Renal cortex interstitium (tissue), 11 donors: Measurements from ENCODE around the gene GRM7. TPM values are rescaled to one million over a fixed set of nuclear protein-coding genes. Genes with fewer than 3 reads are reported as not detected.
"Not testable (repeated sequence)": the region's sequence is repeated elsewhere in the genome, so short reads cannot be mapped to it uniquely, and the experiment has no call there.

Experiments
- DNase-seq, 11 donors: peaks; one replicate each; pipeline ENCODE4 v3.0.0-alpha.2; 2013; ENCODE audit warnings: low read depth in 9 of 11, low spot score in 4 of 11; ENCODE audit errors: extremely low read depth in 1 of 11
- polyA plus RNA-seq, 3 donors: library from polyadenylated mRNA; unstranded; fragments of 120-200 nt; gene quantifications; one replicate each; pipeline ENCODE4 v1.2.1, GENCODE V29; 2013; ENCODE audit not compliant: insufficient read length in 3 of 3

Gene GRM7
- polyA plus RNA-seq, 3 donors: 1.4 to 2.3 (median 2.0) TPM

DNA sequence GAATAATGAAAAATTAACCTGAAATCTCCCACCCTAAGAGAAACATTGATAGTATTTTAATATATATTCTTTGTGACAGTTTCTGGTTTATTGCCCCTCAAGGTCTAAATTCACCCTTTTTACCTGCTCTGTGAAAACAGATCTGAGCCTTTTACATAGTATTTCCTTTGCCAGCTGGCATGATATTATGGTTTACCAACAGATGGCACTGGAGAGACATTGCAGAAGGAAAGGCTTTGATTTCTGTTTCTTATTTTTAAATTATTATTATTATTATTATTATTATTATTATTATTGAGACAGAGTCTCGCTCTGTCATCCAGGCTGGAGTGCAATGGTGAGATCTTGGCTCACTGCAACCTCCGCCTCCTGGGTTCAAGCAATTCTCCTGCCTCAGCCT, 74.5 kb downstream of the GRM7 start:
- not testable (repeated sequence) for DNase-seq

DNA sequence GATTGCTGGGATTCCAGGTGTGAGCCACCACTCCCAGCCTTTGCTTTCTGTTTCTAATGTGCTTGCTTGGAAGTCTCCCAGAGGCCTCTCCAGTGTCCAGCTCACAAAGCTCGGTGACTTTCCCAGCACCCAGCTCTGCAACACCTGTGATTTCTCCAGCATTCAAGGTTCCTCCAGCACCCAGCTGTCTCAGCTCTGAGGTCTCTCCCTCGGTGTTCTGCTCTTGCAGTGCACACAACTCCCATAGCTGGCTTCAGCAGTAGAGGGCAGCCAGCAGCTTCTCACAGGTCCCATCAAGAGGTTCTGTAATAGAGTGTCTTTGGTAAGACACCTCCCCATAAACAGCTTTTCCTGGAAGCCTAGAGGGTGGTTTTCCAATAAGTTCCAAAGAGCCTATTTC, 75.1 kb downstream of the GRM7 start:
- no peak for DNase-seq

DNA sequence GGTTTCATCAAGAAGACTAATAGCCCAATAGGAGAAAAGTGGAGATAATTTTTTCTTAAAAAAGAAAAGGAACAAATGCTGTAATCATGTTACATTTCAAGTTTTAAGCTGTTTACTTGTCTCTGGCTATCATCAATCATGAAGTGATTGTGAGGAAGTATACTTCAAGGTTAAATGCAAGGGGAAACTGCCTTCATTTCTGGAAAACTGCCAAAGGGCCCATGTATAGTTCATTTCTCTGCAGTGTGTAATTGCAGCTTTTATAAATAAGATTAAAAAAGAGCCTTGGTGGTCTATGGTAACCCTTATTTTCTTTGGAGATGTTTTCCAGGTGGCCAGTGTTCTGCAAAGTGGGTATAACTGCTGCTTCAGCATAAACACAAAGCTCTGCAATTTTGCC, 101.9 kb downstream of the GRM7 start:
- DNase-seq: peak in 10 of 11 donors; percentile 18 to 49 (median 25)

DNA sequence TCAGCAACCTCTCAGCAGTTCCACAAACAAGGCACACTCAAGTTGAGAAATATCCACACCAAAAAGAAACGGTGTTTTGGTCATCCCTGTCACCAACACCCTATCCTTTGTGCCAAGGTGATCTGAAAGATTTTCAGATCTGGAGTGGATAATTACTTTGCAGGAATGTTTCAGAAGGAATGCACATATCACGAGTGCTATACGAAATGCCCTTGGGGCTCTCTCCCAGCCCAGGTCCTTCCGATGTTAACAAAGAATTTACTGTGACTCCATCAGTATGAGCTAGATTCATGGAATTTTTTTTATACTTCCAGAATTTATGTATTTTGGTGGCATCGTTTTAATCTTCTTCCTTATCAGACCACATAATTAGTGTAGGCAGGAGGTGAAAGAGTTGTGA, 105.0 kb downstream of the GRM7 start:
- peak in 1 of 11 donors; percentile 17 for DNase-seq

DNA sequence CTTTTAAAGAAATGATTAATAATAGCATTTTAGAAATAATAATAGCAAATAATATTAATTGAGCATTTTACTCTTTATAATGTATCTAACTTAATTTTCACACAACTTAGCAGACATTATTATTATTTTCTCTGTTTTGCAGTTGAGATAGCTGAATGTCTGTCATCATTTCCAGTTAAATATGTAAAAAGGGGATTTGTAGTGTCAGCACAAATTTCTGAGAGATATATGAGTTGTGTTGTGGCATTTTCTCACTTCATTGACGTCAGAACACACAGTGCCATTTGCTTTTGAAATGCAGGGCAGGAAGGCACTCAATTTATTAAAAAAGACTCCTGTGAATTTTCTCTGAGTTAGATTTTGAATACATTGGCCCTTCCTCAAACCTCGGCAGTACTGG, 111.0 kb downstream of the GRM7 start:
- no peak for DNase-seq

DNA sequence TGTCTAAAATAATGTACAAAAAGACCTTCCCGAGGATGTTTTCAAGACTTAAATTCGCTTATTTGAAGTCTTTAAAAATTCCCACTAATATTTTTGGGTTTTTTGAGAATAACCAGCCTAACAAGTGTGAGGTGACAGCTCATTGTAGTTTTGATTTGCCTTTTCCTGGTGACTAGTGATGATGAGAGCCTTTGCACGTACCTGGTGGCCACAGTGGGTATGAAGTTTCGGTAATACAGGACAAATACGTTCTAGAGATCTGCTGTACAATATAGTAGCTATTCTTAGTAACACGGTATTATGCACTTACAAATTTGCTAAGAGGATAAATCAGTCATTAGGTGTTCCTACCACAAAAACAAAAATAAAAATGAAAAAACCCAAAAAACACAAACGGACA, 124.9 kb downstream of the GRM7 start:
- no peak for DNase-seq

DNA sequence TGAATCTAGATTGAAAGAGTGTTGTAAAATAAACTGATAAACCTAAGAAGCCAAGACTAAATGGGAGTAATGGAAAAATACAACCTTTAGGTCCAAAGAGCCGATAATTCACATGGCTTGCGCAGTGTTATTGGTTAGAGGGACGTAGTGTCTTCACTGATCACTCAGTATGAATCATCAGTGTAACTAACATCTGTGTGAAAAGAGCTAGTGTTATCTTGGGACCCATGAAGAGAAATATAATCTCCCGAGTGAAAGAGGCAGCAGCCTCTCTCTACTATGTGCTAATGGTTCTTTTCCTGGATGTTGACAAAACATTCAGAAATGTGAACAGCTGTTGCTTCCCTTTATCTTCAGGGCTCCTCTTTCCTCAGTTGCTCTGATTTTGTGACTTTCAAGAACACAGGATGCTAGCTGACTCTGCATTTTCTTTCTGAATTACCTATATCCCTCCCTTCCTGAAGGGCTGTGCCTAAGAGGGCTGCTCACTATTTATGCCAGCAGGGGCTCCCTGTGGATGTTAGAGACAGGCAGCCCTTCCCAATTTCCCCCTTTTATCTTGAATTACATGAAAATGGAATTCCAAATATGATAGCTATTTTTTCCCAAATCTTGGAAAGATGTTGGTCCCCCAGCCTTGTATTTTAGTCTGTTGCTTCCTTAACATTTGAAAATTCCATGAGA, 128.8 kb downstream of the GRM7 start:
- DNase-seq: no peak

DNA sequence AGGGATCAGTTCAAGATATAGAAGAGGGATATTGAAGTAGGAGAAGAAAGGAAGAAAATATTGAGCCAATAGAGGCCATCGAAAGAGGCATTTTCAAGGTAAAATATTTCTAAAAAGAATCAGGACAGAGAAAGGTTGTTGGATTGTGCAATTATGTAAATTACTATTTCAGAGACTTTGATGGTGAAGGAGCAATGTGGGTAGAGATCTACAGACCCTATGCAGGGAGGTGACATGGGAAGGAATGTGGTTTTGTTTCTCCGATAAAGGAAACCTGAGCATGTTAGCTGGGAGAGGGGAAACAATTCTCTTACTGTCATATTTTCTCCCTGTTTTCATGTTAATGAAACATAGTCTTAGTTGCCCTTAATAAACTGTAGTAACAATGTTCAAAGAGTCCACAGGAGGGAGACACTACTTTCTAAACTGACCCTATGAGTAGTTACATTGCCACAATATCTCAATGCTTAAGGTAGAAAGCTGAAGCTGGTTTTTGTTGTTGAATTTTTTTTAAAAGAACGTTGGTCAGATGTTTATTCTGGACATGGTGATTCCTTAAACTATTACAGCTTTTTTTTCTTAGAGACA, 133.3 kb downstream of the GRM7 start:
- DNase-seq: peak in 2 of 11 donors; percentile 3 to 18

DNA sequence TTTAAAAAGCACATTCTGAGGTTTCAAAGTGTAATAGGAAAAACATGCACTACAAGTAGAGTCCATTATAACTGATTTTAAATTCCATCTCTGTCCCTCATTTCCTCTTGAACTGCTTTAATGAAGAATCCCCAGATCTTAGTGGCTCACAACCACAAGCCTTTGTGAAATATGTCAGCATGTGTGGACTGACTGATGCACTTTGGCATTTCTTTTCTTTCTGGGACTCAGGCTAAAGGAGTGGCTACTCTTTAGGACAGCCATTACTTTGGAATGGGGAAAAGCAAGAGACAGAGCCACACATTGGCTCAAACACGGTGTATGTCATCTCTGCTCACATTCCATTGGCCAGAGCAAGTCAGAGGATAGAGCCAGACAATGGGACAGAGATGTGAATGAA, 139.6 kb downstream of the GRM7 start:
- no peak for DNase-seq

DNA sequence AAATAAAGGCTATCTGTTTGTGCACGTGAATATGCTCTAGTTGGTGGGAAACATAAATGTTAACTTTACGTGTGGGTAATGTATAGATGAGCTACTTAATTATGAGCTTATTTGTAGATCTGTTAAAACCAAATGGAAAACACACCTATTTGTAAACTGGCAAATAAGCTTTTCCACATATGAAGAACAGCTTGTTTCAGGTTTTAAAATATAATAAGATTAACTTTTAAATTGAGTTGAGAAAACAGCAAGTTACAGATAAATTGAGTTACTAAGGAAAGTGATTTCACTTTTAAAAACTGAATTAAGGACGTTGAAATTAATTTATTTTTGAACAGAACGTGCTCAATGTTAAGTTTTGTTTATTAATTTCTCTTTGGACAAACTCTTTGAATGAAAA, 140.5 kb downstream of the GRM7 start:
- no peak for DNase-seq

DNA sequence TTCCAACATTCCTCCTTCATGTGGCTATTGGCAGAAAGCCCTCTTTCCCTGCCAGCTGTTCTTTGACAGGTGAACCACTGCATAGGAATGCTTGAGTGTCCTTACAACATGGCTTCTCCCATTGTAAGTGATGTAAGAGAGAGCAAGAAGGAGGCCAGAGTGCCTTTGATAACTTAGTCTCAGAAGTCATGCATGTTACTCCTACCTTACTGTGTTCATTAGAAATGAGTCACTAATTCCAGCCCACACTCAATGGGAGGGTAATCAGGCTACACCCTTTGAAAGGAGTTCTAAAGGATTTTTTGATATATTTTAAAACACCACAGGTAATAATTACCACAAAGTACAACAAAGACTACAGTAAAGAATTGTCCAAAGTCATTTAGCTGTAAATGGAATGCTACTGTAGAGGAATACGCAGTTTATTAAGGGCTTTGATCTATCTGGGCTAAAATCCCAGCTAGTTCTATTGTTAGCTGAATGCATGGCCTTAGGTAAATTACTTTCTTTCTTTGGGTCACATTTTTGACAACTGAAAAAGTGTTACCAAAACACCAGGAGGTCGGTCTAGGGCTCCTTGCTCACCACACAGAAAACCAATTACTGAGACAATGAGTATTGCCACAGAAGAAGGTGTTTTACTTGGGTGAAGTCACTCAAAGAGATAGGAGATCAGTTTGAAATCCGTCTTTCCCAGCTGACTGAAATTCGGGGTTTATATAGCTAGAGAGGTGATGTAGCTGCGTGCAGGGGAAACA, 154.9 kb downstream of the GRM7 start:
- no peak for DNase-seq

DNA sequence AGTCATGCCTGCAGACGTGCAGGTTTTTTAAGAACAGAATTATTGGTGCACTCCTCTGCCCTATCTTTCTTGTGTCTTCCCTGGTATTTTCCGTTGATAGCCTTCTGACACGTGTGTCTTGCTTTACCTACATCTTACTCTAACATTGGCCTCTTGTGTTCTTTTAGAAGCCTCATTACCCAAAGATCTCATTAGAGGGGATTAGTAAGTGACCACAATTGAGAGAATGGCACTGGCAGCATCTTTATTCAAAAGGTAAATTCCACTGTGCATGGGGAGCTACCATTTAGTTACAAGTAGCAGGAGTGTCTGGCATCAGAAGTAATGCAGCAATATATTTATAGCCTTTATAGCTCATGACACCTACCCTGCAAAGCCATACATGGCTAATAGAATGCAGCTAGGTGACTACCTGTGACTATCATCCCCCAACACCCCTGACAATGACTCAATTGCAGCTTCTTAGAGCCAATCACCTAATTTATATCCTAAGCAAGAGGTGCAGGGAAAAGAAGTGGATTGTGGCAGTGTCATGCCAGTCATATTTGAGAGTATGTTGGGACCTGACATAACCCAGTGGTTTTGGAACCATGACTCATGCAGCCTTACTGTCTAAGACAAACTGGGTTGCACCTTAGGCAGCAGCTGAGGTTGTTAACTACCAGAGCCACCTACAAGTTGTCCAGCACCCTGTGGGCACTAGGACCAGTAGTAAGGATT, 164.8 kb downstream of the GRM7 start:
- no peak for DNase-seq

DNA sequence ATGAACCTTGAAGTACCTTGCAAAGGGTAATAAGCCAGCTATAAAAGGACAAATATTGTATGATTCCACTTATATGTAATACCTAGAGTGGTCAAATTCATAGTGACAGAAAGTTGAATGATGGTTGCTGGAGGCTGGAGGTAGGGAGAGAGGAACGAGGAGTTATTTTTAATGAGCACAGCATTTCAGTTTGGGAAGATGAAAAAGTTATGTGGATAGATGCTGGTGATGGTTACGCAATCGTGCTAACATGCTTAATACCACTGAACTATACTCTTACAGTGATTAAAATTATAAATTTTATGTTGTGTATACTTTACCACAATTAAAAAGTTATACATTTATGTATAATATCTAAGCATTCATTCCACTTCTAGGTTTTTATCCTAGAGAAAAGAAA, 168.6 kb downstream of the GRM7 start:
- no peak for DNase-seq

DNA sequence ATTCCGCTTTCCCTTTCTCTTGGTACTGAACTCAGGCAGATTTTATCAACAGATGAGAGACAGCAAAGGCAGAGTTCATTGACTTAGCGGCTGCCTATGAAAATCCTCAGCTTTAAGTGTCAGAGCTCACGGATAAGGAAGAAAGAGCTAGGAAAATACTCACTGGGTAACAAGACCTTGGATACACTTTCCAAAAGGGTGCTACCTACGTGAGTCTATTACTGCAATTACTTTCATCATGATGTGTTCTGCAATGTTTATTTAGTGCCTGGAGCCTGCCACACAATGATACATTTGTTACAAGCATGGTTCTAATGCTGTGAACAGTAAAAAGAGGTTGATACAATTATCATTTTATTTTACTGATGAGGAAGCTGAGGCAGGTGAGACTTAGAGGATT, 177.5 kb downstream of the GRM7 start:
- no peak for DNase-seq

DNA sequence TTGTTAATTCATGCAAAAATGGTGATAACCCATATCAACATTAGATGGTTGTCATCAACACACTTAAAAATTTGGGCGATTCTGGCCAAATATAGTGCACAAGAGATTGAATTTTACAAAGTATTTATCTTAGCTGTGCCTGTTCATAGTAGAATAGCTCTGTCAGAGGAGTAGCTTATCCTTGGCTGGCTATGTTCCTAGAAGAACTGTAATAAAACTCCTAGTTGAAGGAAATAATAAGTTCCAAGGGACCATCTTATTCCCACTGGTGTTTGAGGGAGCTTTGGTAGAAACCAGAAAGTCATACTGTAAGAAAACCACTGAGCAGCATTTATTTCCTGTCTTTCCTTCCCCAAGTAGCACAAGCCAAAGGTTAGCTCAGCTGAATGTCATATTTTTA, 201.8 kb downstream of the GRM7 start:
- DNase-seq: no peak

DNA sequence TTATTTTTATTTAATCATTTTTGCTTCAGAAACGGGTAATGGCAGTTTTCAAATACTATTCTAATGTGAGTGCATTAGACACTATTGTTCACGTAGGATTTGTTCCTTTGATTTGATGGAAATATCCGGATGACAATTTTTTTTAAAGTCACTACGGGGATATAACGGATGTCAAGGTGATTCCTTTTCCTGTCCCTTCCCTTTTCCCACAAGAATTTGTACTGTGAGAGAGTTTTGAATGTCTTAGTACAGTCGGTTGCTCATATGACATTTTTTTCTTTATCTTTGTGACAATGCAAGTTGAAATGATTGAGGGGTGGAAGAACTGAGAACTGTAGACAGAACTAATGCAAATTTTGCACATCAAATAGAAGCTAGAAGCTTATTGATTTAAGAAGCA, 209.5 kb downstream of the GRM7 start:
- DNase-seq: no peak

DNA sequence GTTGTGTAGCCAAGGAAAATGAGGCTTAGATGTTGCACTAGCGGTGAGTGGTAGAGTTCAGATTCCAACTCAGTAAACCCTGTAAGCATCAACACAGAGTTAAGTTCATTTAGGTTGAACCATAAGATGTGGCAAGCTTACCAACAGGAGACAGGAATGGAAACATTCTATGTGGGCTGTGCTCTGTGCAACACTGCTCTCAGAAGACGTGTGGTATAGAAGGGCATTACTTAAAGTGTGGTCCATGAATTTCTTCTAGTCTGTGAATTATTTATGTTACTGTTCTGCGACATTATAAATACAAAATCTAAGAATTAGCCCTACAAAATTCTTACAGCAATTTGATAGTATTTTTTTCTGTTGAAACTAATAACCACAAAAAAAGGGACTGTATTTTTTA, 213.3 kb downstream of the GRM7 start:
- no peak for DNase-seq

DNA sequence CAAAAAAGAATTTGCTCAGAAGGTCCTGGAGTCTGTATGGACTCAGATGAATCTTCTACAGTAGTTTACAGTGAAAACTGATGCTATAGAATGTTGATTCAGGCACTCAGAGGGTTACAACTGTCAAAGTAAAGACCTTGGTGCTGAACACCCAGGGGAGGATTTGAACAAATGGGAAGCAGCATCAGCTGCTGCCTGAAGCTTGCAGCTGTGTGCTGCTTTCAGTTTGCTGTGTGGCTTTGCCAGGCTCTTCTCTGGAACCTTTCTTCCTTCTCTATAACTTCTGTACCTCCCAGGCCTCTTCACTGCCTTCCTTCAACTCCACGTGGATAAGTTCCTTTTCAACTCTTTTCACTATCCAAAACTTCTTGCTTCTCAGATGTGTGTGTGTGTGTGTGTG, 214.2 kb downstream of the GRM7 start:
- no peak for DNase-seq

DNA sequence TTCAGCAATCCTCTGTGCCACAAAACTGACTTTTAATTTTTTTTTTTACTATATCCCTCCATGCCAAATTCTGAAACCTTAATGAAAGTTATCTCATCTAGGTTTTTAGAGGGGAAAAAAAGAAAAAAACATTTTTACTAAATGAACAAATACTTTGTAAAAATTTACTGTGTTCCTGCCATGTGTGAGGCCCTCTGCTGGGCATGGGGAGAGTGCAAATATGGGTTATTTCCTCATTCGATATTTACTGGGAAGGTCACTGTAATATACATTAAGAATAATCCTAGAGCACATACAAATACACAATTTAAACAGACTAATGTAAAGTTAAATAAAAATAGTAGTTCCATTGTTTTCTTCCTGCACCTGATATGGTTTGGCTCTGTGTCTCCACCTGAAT, 215.0 kb downstream of the GRM7 start:
- no peak for DNase-seq

DNA sequence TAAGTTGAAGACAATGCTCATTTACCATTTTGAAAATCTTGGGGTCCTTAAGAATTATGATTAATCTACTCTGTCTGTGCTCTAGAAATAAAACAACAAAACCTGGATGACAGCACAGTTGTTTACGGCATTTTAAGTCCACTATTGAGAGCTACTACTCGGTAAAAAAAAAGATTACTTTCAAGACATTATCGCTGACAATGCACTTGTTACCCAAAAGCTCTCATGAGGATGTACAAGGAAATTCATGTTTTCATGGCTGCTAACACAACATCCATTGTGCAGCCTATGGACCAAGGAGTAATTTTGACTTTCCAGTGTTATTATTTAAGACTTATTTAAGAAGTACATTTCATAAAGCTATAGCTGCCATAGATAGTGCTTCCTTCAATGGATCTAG, 221.3 kb downstream of the GRM7 start:
- no peak for DNase-seq
